B cell (primary cell): ENCODE results near the gene MRPL20. TPM values are rescaled to one million over a fixed set of nuclear protein-coding genes. Genes with fewer than 3 reads are reported as not detected.
"Not testable (repeated sequence)": the region's sequence is repeated elsewhere in the genome, so short reads cannot be mapped to it uniquely, and the experiment has no call there.

Experiments
- ATAC-seq: fragments of 200-7000 bp; cut with Tn5 transposase; one replicate; pipeline ENCODE4 v1.10.0; 2021; ENCODE audit warnings: low read depth, mild to moderate bottlenecking, moderate number of reproducible peaks, moderate library complexity
- CTCF ChIA-PET: fragments of 350-600 bp; sonication (Branson Sonifier 250); formaldehyde crosslinking; loops from one replicate; lab custom pipeline; 2021; ENCODE audit warnings: antibody characterized with exemption, inconsistent platforms; lab: Charles Lee
- POLR2A ChIA-PET: fragments of 350-600 bp; sonication (Branson Sonifier 250); formaldehyde crosslinking; loops from one replicate; lab custom pipeline; 2021; ENCODE audit warnings: antibody characterized with exemption; lab: Charles Lee
- DNase-seq: peaks from one replicate; pipeline ENCODE4 v3.0.0; 2013
- H2AFZ ChIP-seq: 2 replicates; pipeline ENCODE4 v1.6.1; 2012; ENCODE audit warnings: mild to moderate bottlenecking, low read depth, low read length; ENCODE audit not compliant: insufficient read depth, poor library complexity, severe bottlenecking
- H3K27ac ChIP-seq, 2 donors: 1 replicate in 1 of 2; 2 replicates in 1 of 2; pipeline ENCODE4 v1.5.1; 2012 to 2013; ENCODE audit warnings: low read length in 2 of 2, mild to moderate bottlenecking in 2 of 2, moderate library complexity in 1 of 2
- H3K27me3 ChIP-seq, 4 experiments: fragments of 200-600 bp in 1 of 4; sonication (generic) in 1 of 4; replicated peaks in 1 of 4; 1 replicate in 2 of 4; 2 replicates in 2 of 4; pipeline versions ENCODE4 v1.6.1 to v1.7.0; 2013 to 2016; ENCODE audit warnings: low read length in 3 of 4, mild to moderate bottlenecking in 2 of 4, mixed read lengths in 1 of 4, moderate library complexity in 1 of 4; ENCODE audit not compliant: insufficient read depth in 4 of 4, control insufficient read depth in 3 of 4; ENCODE audit errors: control extremely low read depth in 1 of 4
- H3K36me3 ChIP-seq, 2 experiments: replicated peaks in 1 of 2; 1 replicate in 1 of 2; 2 replicates in 1 of 2; pipeline versions ENCODE4 v1.6.1 to v1.7.1; 2013; ENCODE audit warnings: low read length in 1 of 2; ENCODE audit not compliant: insufficient read depth in 2 of 2, control insufficient read depth in 1 of 2; ENCODE audit errors: control extremely low read depth in 1 of 2, extremely low read depth in 1 of 2
- H3K4me1 ChIP-seq, 2 donors: fragments of 200-600 bp in 1 of 2; sonication (generic) in 1 of 2; 1 replicate in 1 of 2; 2 replicates in 1 of 2; pipeline versions ENCODE4 v1.5.1 to v1.6.1; 2013 to 2017; ENCODE audit warnings: low read length in 2 of 2; ENCODE audit not compliant: control insufficient read depth in 2 of 2, insufficient read depth in 2 of 2
- H3K4me2 ChIP-seq: replicated peaks from 2 replicates; pipeline ENCODE3; 2012; ENCODE audit warnings: mild to moderate bottlenecking, low read depth, low read length; ENCODE audit not compliant: poor library complexity, severe bottlenecking
- H3K4me3 ChIP-seq, 5 experiments: fragments of 200-600 bp in 1 of 5; sonication (generic) in 1 of 5; 1 replicate in 3 of 5; 2 replicates in 2 of 5; pipeline versions ENCODE4 v1.5.1 to v1.7.0; 2011 to 2016; ENCODE audit warnings: low read length in 4 of 5, mild to moderate bottlenecking in 4 of 5, low read depth in 2 of 5, control low read depth in 1 of 5, moderate library complexity in 1 of 5; ENCODE audit not compliant: insufficient read depth in 1 of 5; ENCODE audit errors: control extremely low read depth in 1 of 5, extremely low read depth in 1 of 5
- H3K79me2 ChIP-seq: fragments of 200-600 bp; sonication (generic); one replicate; pipeline ENCODE4 v1.6.0; 2016; ENCODE audit warnings: low read length; ENCODE audit not compliant: control insufficient read depth, insufficient read depth
- H3K9ac ChIP-seq: fragments of 200-600 bp; sonication (generic); 2 replicates; pipeline ENCODE4 v1.6.1; 2017; ENCODE audit warnings: mild to moderate bottlenecking, low read length, moderate library complexity
- H3K9me3 ChIP-seq, 3 donors: one replicate each; pipeline versions ENCODE4 v1.6.1 to v1.7.1; 2013; ENCODE audit warnings: low read length in 2 of 3; ENCODE audit not compliant: control insufficient read depth in 2 of 3, insufficient read depth in 1 of 3; ENCODE audit errors: control extremely low read depth in 1 of 3
- H4K20me1 ChIP-seq: 2 replicates; pipeline ENCODE4 v1.6.0; 2012; ENCODE audit warnings: mild to moderate bottlenecking, low read length; ENCODE audit not compliant: insufficient read depth, control insufficient read depth, poor library complexity, severe bottlenecking
- H3K27ac Mint-ChIP-seq: one replicate; pipeline ENCODE4 v1.8.0; 2021; ENCODE audit warnings: mixed read lengths
- H3K27me3 Mint-ChIP-seq: one replicate; pipeline ENCODE4 v1.8.0; 2021; ENCODE audit warnings: mixed read lengths
- H3K4me1 Mint-ChIP-seq: one replicate; pipeline ENCODE4 v1.8.0; 2021; ENCODE audit warnings: mixed read lengths
- H3K4me3 Mint-ChIP-seq: one replicate; pipeline ENCODE4 v1.8.0; 2021; ENCODE audit warnings: mixed read lengths
- H3K9me3 Mint-ChIP-seq: one replicate; pipeline ENCODE4 v1.8.0; 2022; ENCODE audit warnings: mixed read lengths; ENCODE audit not compliant: insufficient read depth
- CTCF ChIP-seq: fragments of 200-600 bp; IDR thresholded peaks from one replicate; pipeline ENCODE4 v1.8.0; 2022; ENCODE audit warnings: antibody characterized with exemption, mild to moderate bottlenecking
- EZH2 ChIP-seq: IDR thresholded peaks from 2 replicates; pipeline ENCODE4 v1.6.1; 2012; ENCODE audit warnings: borderline replicate concordance, low read depth, mild to moderate bottlenecking, moderate library complexity, low read length; ENCODE audit not compliant: insufficient read depth, poor library complexity, severe bottlenecking
- WGBS: methylation state at CpG from one replicate; pipeline ENCODE4 v1.1.5; 2013; ENCODE audit warnings: missing lambda C conversion rate; ENCODE audit not compliant: insufficient coverage; 5-methylcytosine and 5-hydroxymethylcytosine counted together
- intact Hi-C: fragments of 100-400 bp; cut with micrococcal nuclease; formaldehyde crosslinking; loops from one replicate; pipeline ENCODE4 v1.10.0; 2022
- polyA plus RNA-seq: library from polyadenylated mRNA; depleted of rRNA; stranded (reverse); fragments of >200 nt; gene quantifications from 2 replicates; pipeline ENCODE4 v1.2.3, GENCODE V29; 2012
- total RNA-seq, 2 donors: library from RNA; stranded (reverse); fragments of 120-200 nt in 1 of 2; gene quantifications; 1 replicate in 1 of 2; 2 replicates in 1 of 2; pipeline versions ENCODE4 v1.2.3 to v1.2.4, GENCODE V29; 2013 to 2022

MRPL20 gene
- total and polyA plus RNA-seq, 2 donors (not counting 1 experiment from before 2014, with no cell fraction given), result 55.9 to 119 TPM

GRCh38 chr1:1428967-1429366 is 21.9 kb upstream of the MRPL20 start:
- Histone ChIP-seq H3K9me3 (peaks cover 0 to 12% (median 0%) of the 10 kb centered on the region in 3 donors), H3K27me3 (peaks cover 0 to 42% (median 9%) of the 10 kb centered on the region in 4 experiments), H3K4me1 (peaks cover 8 to 13% of the 10 kb centered on the region in 2 donors)
- CTCF ChIA-PET, result interaction anchor here (2.3 kb wide), 1 partner anchor 12 kb away, joined by 9 read pairs; no protein-coding TSS in a partner anchor
- H3K4me1 Mint-ChIP-seq, POLR2A ChIA-PET, H3K9me3 Mint-ChIP-seq, H4K20me1 ChIP-seq, H3K9ac ChIP-seq, H3K27ac ChIP-seq, H3K27ac Mint-ChIP-seq, ATAC-seq, H3K79me2 ChIP-seq, H3K4me3 Mint-ChIP-seq, H3K4me2 ChIP-seq, H3K4me3 ChIP-seq, H3K36me3 ChIP-seq, intact Hi-C loops, DNase-seq, H2AFZ ChIP-seq: not testable (repeated sequence)
- 100% methylated on average over 2 of the region's 6 CpGs for WGBS
- peaks cover 32% of the 10 kb centered on the region for H3K27me3 Mint-ChIP-seq

GRCh38 chr1:1428174-1428573 is 21.1 kb upstream of the MRPL20 start:
- intact Hi-C loops, result no loop called here
- Histone ChIP-seq H3K4me1 (peaks cover 0 to 5% of the 10 kb centered on the region in 2 donors), H3K27me3 (peaks cover 0 to 35% (median 5%) of the 10 kb centered on the region in 4 experiments), H3K9ac (no peak overlapping the region), H3K79me2 (no peaks in the 10 kb centered on the region), H3K27ac (no peak overlapping the region), H2AFZ (no peak overlapping the region), H3K36me3 (no peaks in the 10 kb centered on the region), H4K20me1 (no peaks in the 10 kb centered on the region), H3K9me3 (peaks cover 0 to 6% (median 0%) of the 10 kb centered on the region in 3 donors), H3K4me3 (no peak overlapping the region), H3K4me2 (no peak overlapping the region)
- Mint-ChIP-seq H3K27ac (no peak overlapping the region), H3K27me3 (peaks cover 30% of the 10 kb centered on the region), H3K4me1 (peaks cover 3% of the 10 kb centered on the region), H3K9me3 (no peaks in the 10 kb centered on the region), H3K4me3 (peak overlapping the region; percentile 47)
- DNase-seq (peak; percentile 11), ATAC-seq (no peak)
- ChIA-PET CTCF (interaction anchor here (2.3 kb wide), 1 partner anchor 13 kb away, joined by 9 read pairs; no protein-coding TSS in a partner anchor), POLR2A (no interaction called here)
- TF ChIP-seq EZH2 (no peak), CTCF (no peak)
- WGBS, result 80% methylated on average over 19 of the region's 19 CpGs
